ENCODE results near the gene CAMK2D.

Gene CAMK2D

DNA sequence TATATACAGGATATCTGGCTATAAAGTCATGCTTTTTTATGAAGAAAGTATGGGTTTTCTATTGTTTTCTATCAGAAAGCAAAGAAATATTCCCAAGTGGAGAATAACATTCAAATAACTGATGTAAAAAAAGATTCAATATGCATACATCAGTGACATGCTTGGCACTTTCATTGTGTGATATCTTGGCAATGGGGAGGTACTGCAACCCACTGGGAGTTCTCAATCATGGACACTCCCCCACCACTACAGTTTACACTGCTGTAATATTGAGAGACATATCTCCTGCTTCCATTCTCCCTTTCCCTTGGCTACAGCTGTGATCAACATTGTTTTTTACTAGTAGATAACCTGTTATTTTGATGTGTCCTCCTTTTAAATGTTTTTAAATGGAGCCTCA, 257.8 kb downstream of the CAMK2D start:
- TF ChIP-seq, protein P1, sequence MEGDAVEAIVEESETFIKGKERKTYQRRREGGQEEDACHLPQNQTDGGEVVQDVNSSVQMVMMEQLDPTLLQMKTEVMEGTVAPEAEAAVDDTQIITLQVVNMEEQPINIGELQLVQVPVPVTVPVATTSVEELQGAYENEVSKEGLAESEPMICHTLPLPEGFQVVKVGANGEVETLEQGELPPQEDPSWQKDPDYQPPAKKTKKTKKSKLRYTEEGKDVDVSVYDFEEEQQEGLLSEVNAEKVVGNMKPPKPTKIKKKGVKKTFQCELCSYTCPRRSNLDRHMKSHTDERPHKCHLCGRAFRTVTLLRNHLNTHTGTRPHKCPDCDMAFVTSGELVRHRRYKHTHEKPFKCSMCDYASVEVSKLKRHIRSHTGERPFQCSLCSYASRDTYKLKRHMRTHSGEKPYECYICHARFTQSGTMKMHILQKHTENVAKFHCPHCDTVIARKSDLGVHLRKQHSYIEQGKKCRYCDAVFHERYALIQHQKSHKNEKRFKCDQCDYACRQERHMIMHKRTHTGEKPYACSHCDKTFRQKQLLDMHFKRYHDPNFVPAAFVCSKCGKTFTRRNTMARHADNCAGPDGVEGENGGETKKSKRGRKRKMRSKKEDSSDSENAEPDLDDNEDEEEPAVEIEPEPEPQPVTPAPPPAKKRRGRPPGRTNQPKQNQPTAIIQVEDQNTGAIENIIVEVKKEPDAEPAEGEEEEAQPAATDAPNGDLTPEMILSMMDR (IDR thresholded peaks at IDR 0.05; ENCODE audit: insufficient read depth, low read depth, low read length, missing control alignments), result no peak
- no peak overlapping the region for H3K4me3 ChIP-seq (ENCODE audit: low read length)
- DNase-seq (ENCODE audit: low read depth), result no peak

GRCh38 chr4:113502906-113503305, 258.6 kb downstream of the CAMK2D start:
- no peak overlapping the region for H3K4me3 ChIP-seq (ENCODE audit: low read length)
- DNase-seq (ENCODE audit: low read depth), result no peak
- TF ChIP-seq, protein P1 (IDR thresholded peaks at IDR 0.05; ENCODE audit: insufficient read depth, low read depth, low read length, missing control alignments), result no peak

GRCh38 chr4:113502476-113502875, 259.1 kb downstream of the CAMK2D start:
- H3K4me3 ChIP-seq (ENCODE audit: low read length), result no peak overlapping the region
- TF ChIP-seq, protein P1 (IDR thresholded peaks at IDR 0.05; ENCODE audit: insufficient read depth, low read depth, low read length, missing control alignments), result no peak
- DNase-seq (ENCODE audit: low read depth), result peak; percentile 58

- TF ChIP-seq, protein P1 (IDR thresholded peaks at IDR 0.05; ENCODE audit: insufficient read depth, low read depth, low read length, missing control alignments), result no peak
- DNase-seq (ENCODE audit: low read depth), result no peak
Observed at GRCh38 chr4:113500424-113500823, 261.1 kb downstream of the CAMK2D start.

DNA sequence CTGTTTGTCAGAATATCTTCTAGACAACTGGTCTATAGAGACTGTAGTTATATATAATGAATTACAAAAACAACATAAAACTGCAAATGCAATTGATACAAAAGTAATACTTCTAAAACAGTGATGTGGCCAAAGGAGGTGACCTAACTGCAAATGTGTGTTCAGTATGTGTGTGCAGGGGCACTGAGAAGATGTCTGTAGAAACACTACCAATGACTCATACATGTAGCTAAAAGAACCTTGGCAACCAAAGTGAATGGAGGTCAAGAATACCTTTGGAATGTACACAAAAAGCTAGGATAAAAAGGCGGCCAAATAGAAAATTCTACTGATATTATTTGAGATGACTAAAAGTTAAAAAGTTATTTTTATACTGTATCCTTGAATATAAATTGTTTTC, 261.8 kb downstream of the CAMK2D start:
- DNase-seq (ENCODE audit: low read depth), result peak; percentile 44
- TF ChIP-seq, protein P1 (IDR thresholded peaks at IDR 0.05; ENCODE audit: insufficient read depth, low read depth, low read length, missing control alignments), result no peak

More at GRCh38 chr4:113500424-113500823, 261.1 kb downstream of the CAMK2D start:
- H3K4me3 ChIP-seq (ENCODE audit: low read length), result no peak overlapping the region

GRCh38 chr4:113499166-113499565, 262.4 kb downstream of the CAMK2D start:
- H3K4me3 ChIP-seq (ENCODE audit: low read length), result no peak overlapping the region
- TF ChIP-seq, protein P1 (IDR thresholded peaks at IDR 0.05; ENCODE audit: insufficient read depth, low read depth, low read length, missing control alignments), result no peak
- no peak for DNase-seq (ENCODE audit: low read depth)

More for the DNA sequence above, 261.8 kb downstream of the CAMK2D start:
- no peak overlapping the region for H3K4me3 ChIP-seq (ENCODE audit: low read length)

- no peak overlapping the region for H3K4me3 ChIP-seq (ENCODE audit: low read length)
- TF ChIP-seq, protein P1 (IDR thresholded peaks at IDR 0.05; ENCODE audit: insufficient read depth, low read depth, low read length, missing control alignments), result no peak
- DNase-seq (ENCODE audit: low read depth), result no peak
Observed at GRCh38 chr4:113497154-113497884, 264.2 kb downstream of the CAMK2D start.

Measured in epithelial cell of esophagus (primary cell).